CD8-positive, alpha-beta memory T cell (primary cell): ENCODE measurements around the gene KLRF2. TPM values are rescaled to one million over a fixed set of nuclear protein-coding genes. Genes with fewer than 3 reads are reported as not detected.

Source experiments
- CTCF ChIA-PET: fragments of 350-600 bp; sonication (Branson Sonifier 250); formaldehyde crosslinking; loops from one replicate; lab custom pipeline; 2021; ENCODE audit warnings: antibody characterized with exemption; lab: Charles Lee
- POLR2A ChIA-PET: fragments of 350-600 bp; sonication (Branson Sonifier 250); formaldehyde crosslinking; loops from one replicate; lab custom pipeline; 2021; ENCODE audit warnings: antibody characterized with exemption; lab: Charles Lee
- DNase-seq, 5 donors: peaks; one replicate each; pipeline versions ENCODE4 v3.0.0 to v3.0.0-alpha.2; 2020 to 2022; ENCODE audit warnings: mixed read lengths in 1 of 5
- H3K27ac ChIP-seq: one replicate; pipeline ENCODE4 v1.7.0; 2013; ENCODE audit warnings: low read depth, mild to moderate bottlenecking, low read length, moderate library complexity
- H3K27me3 ChIP-seq: 2 replicates; pipeline ENCODE4 v1.7.0; 2013; ENCODE audit warnings: low read length, mild to moderate bottlenecking; ENCODE audit not compliant: insufficient read depth, poor library complexity, severe bottlenecking
- H3K36me3 ChIP-seq: 2 replicates; pipeline ENCODE4 v1.7.0; 2013; ENCODE audit warnings: mild to moderate bottlenecking, low read length, moderate library complexity; ENCODE audit not compliant: insufficient read depth
- H3K4me1 ChIP-seq: 2 replicates; pipeline ENCODE4 v1.7.0; 2013; ENCODE audit warnings: mild to moderate bottlenecking, low read length, moderate library complexity; ENCODE audit not compliant: insufficient read depth
- H3K4me3 ChIP-seq: 2 replicates; pipeline ENCODE4 v1.7.0; 2013; ENCODE audit warnings: mild to moderate bottlenecking, low read length
- H3K9me3 ChIP-seq: 2 replicates; pipeline ENCODE4 v1.7.0; 2013; ENCODE audit warnings: mild to moderate bottlenecking, low read length
- H3K27ac Mint-ChIP-seq, 8 donors: one replicate each; pipeline ENCODE4 v1.8.0; 2020 to 2021; ENCODE audit warnings: mixed read lengths in 8 of 8, mild to moderate bottlenecking in 6 of 8, inconsistent platforms in 3 of 8, moderate library complexity in 3 of 8
- H3K27me3 Mint-ChIP-seq, 2 donors: one replicate each; pipeline ENCODE4 v1.8.0; 2020 to 2021; ENCODE audit warnings: mixed read lengths in 2 of 2, mild to moderate bottlenecking in 1 of 2, moderate library complexity in 1 of 2
- H3K36me3 Mint-ChIP-seq, 3 donors: one replicate each; pipeline ENCODE4 v1.8.0; 2020 to 2021; ENCODE audit warnings: mixed read lengths in 3 of 3, inconsistent platforms in 1 of 3, mild to moderate bottlenecking in 1 of 3
- H3K4me1 Mint-ChIP-seq, 3 donors: one replicate each; pipeline ENCODE4 v1.8.0; 2020 to 2021; ENCODE audit warnings: mixed read lengths in 3 of 3, inconsistent platforms in 1 of 3, mild to moderate bottlenecking in 1 of 3
- H3K4me3 Mint-ChIP-seq, 7 donors: one replicate each; pipeline ENCODE4 v1.8.0; 2020 to 2021; ENCODE audit warnings: mixed read lengths in 7 of 7, mild to moderate bottlenecking in 6 of 7, moderate library complexity in 4 of 7, inconsistent platforms in 2 of 7
- H3K9me3 Mint-ChIP-seq, 5 donors: one replicate each; pipeline ENCODE4 v1.8.0; 2020 to 2022; ENCODE audit warnings: mixed read lengths in 5 of 5, mild to moderate bottlenecking in 3 of 5, moderate library complexity in 2 of 5, inconsistent platforms in 1 of 5
- polyA plus RNA-seq: library from polyadenylated mRNA; unstranded; fragments of 300-500 nt; fragmentation: Illumina TruSeq; gene quantifications from one replicate; pipeline ENCODE4 v1.2.3, GENCODE V29; 2021
- total RNA-seq, 2 experiments: library from RNA; stranded (reverse); gene quantifications; one replicate each; pipeline ENCODE4 v1.2.3, GENCODE V29; 2021

KLRF2 gene
- total and polyA plus RNA-seq, 3 experiments from 2014 or later: not detected

DNA sequence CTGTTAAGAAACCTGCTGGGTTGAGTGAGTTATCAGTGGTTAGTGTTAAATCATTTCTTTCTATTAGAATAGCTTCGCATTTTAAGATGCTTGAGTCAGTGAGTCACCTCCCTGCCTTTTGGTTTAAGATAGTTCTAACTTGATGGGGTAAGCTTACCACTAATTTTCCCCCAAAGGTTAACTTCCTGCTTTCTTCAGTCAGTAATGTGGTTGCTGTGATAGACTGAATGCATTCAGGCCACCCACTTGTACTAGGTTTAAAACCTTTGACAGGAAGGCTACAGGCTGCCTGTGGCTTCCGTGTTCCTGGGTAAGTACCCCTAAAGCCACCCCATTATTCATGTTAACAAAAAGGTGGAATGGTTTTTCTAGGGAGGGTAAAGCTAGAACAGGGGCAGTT is 25.6 kb downstream of the KLRF2 start:
- peak; percentile 6 to 75 (median 67) for DNase-seq
- CTCF ChIA-PET: interaction anchor here (0.7 to 3.5 kb wide), 5 partner anchors 14 to 158 kb away, joined by 3 to 20 read pairs (median 6); partner anchors contain the start of gene CLEC2B

GRCh38 chr12:9907769-9908168 is 26.5 kb downstream of the KLRF2 start:
- H3K27ac Mint-ChIP-seq: peak overlapping the region in 5 of 8 donors; percentile 33 to 70 (median 55)
- ChIA-PET CTCF (interaction anchor here (0.7 to 3.5 kb wide), 4 partner anchors 12 to 94 kb away, joined by 3 to 20 read pairs (median 3); no protein-coding TSS in a partner anchor), POLR2A (no interaction called here)
- peaks cover 32 to 49% (median 44%) of the 10 kb centered on the region in 3 donors for H3K4me1 Mint-ChIP-seq
- no peaks in the 10 kb centered on the region for H3K27me3 ChIP-seq
- peaks cover 22% of the 10 kb centered on the region for H3K9me3 ChIP-seq
- H3K4me3 ChIP-seq: no peak overlapping the region
- peaks cover 25% of the 10 kb centered on the region for H3K4me1 ChIP-seq
- H3K36me3 ChIP-seq: no peaks in the 10 kb centered on the region
- H3K9me3 Mint-ChIP-seq: peaks cover 28 to 42% (median 29%) of the 10 kb centered on the region in 5 donors
- peaks cover 0 to under 1% of the 10 kb centered on the region in 2 donors for H3K27me3 Mint-ChIP-seq
- H3K27ac ChIP-seq: no peak overlapping the region
- peaks cover 1 to 38% (median 8%) of the 10 kb centered on the region in 3 donors for H3K36me3 Mint-ChIP-seq
- no peak for DNase-seq
- no peak overlapping the region for H3K4me3 Mint-ChIP-seq

More for the DNA sequence above, 25.6 kb downstream of the KLRF2 start:
- peaks cover 27 to 40% (median 28%) of the 10 kb centered on the region in 5 donors for H3K9me3 Mint-ChIP-seq
- peaks cover 1 to 39% (median 5%) of the 10 kb centered on the region in 3 donors for H3K36me3 Mint-ChIP-seq
- H3K27me3 ChIP-seq: no peaks in the 10 kb centered on the region
- H3K4me3 ChIP-seq: peak overlapping the region; percentile 30
- POLR2A ChIA-PET: interaction anchor here (0.6 to 1.7 kb wide), 3 partner anchors 38 to 458 kb away, joined by 3 to 17 read pairs (median 4); partner anchors contain the start of gene CLEC2B
- H3K27ac ChIP-seq: no peak overlapping the region
- peaks cover 25% of the 10 kb centered on the region for H3K4me1 ChIP-seq
- H3K36me3 ChIP-seq: no peaks in the 10 kb centered on the region
- peak overlapping the region in 6 of 7 donors; percentile 17 to 67 (median 34) for H3K4me3 Mint-ChIP-seq
- peaks cover 17% of the 10 kb centered on the region for H3K9me3 ChIP-seq
- peaks cover 0 to 1% of the 10 kb centered on the region in 2 donors for H3K27me3 Mint-ChIP-seq
- H3K27ac Mint-ChIP-seq: peak overlapping the region; percentile 35 to 90 (median 76)
- H3K4me1 Mint-ChIP-seq: peaks cover 30 to 45% (median 40%) of the 10 kb centered on the region in 3 donors

DNA sequence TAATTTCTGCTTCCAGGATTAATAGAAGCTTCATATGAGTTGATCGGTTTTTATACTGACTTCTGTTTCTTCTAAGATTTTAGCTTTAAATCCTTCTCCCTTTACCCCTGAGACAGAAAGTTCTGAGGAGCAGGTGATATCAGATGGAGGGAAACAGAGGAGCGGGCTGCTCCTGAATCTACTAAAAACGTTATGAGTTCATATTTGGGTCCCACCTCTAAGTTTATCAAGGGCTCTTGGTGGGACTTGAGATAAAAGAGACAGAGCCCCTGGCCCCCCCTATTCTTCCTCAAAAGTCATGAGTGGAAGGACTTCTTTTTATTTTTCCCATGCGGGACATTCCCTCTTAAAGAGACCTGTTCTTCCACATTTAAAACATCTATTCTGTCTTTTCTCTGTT is 27.1 kb downstream of the KLRF2 start:
- Histone ChIP-seq H3K27me3 (no peaks in the 10 kb centered on the region), H3K9me3 (peaks cover 22% of the 10 kb centered on the region), H3K36me3 (no peaks in the 10 kb centered on the region), H3K4me1 (peaks cover 25% of the 10 kb centered on the region), H3K27ac (no peak overlapping the region), H3K4me3 (no peak overlapping the region)
- Mint-ChIP-seq H3K36me3 (peaks cover 1 to 34% (median 6%) of the 10 kb centered on the region in 3 donors), H3K4me1 (peaks cover 34 to 50% (median 45%) of the 10 kb centered on the region in 3 donors), H3K27ac (peak overlapping the region in 2 of 8 donors; percentile 5 to 70), H3K9me3 (peaks cover 23 to 38% (median 27%) of the 10 kb centered on the region in 5 donors), H3K4me3 (no peak overlapping the region), H3K27me3 (no peaks in the 10 kb centered on the region)
- ChIA-PET CTCF (interaction anchor here (0.7 to 3.5 kb wide), 4 partner anchors 12 to 95 kb away, joined by 3 to 20 read pairs (median 3); no protein-coding TSS in a partner anchor), POLR2A (interaction anchor here (1.0 kb wide), 1 partner anchor 40 kb away, joined by 3 read pairs; no protein-coding TSS in a partner anchor)
- no peak for DNase-seq

DNA sequence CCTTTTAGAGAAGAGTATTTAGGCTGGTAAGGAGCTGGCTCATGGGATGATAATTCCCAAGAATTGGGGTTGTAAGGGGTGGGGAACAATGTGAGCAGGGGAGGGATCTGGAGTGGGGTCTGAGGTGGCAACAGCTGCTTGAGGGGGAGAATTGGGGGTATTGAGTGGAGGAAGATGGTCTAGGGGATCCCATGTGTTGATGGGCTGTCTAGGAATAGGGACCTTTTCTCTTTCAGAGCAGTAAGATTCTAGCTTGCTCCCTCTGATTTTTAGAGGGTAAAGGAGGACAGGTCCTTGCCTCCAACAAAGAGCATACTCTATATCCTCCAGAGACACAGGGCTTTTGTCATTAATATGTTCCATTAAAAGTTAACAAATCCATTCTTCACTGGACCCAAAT is 28.4 kb downstream of the KLRF2 start:
- no peak for DNase-seq
- Mint-ChIP-seq H3K27me3 (no peaks in the 10 kb centered on the region), H3K36me3 (peaks cover 1 to 38% (median 6%) of the 10 kb centered on the region in 3 donors), H3K4me3 (no peak overlapping the region), H3K9me3 (peaks cover 23 to 36% (median 28%) of the 10 kb centered on the region in 5 donors), H3K4me1 (peaks cover 34 to 50% (median 45%) of the 10 kb centered on the region in 3 donors), H3K27ac (no peak overlapping the region)
- no peak overlapping the region for H3K4me3 ChIP-seq
- no peaks in the 10 kb centered on the region for H3K27me3 ChIP-seq
- POLR2A ChIA-PET: no interaction called here
- H3K36me3 ChIP-seq: no peaks in the 10 kb centered on the region
- peaks cover 25% of the 10 kb centered on the region for H3K4me1 ChIP-seq
- H3K9me3 ChIP-seq: peaks cover 22% of the 10 kb centered on the region
- CTCF ChIA-PET: interaction anchor here (1.1 to 1.8 kb wide), 2 partner anchors 96 to 160 kb away, joined by 4 read pairs; no protein-coding TSS in a partner anchor
- H3K27ac ChIP-seq: no peak overlapping the region

DNA sequence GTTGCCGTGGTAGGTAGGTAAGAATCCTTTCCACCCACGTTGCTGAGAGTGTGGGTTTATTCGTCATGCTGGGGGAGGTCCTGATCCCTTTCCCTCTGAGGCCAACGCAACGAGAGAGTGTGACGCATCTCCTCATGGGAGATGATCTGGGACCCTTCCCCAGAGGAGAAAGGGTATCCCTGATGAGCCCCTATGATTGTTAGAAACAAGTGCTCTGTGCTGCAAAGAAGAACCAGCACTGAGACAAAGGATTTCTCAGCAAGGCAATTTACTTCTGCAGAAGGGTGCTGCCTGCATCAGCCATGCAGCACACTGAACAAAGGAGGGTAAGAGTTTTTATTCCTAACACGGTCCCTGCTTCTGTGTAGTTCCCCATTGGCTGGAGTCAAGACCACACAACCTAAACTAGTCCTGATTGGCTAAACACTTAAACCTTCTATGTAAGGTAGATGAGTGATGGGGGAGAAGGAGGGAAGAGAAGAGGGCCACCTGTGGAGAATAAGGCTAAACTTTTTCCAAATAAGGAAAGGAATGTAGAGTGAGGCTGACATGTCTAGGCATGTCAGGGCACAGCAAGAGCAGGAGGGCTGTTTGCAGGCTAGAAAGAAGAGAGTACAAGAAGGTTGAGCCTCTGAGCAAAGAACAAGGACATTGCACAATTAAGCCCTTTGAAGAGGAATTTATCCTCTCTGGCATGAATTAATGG is 29.6 kb downstream of the KLRF2 start:
- Histone ChIP-seq H3K4me3 (no peak overlapping the region), H3K27me3 (no peaks in the 10 kb centered on the region), H3K9me3 (peaks cover 22% of the 10 kb centered on the region), H3K36me3 (no peaks in the 10 kb centered on the region), H3K27ac (no peak overlapping the region), H3K4me1 (peaks cover 21% of the 10 kb centered on the region)
- Mint-ChIP-seq H3K27me3 (no peaks in the 10 kb centered on the region), H3K4me3 (peak overlapping the region in 2 of 7 donors; percentile 12 to 15), H3K36me3 (peaks cover 1 to 38% (median 6%) of the 10 kb centered on the region in 3 donors), H3K27ac (peak overlapping the region in 2 of 8 donors; percentile 36 to 56), H3K9me3 (peaks cover 23 to 36% (median 28%) of the 10 kb centered on the region in 5 donors), H3K4me1 (peaks cover 34 to 45% (median 38%) of the 10 kb centered on the region in 3 donors)
- DNase-seq: no peak
- ChIA-PET CTCF (interaction anchor here (1.6 to 1.7 kb wide), 2 partner anchors 17 to 168 kb away, joined by 3 read pairs; no protein-coding TSS in a partner anchor), POLR2A (no interaction called here)

DNA sequence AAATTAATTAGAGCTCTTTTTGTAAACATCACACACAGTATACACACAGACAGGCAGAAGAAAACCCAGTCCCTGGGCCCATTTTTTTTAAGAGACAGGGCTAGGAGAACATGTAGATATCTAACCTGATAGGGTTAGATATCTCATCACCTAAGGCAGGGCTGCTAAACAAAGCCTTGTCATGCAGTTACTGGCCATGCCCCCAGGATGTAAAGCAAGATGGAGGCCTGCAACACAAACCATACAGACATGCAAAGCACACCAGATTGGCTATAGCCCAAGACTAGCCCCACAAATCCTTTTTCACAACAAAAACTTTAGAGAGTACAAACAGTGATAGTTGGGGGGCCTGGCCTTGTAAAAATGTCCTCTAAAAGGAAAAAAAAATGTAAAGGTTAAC is 30.4 kb downstream of the KLRF2 start:
- CTCF ChIA-PET: interaction anchor here (1.0 to 1.7 kb wide), 4 partner anchors 16 to 169 kb away, joined by 3 read pairs; no protein-coding TSS in a partner anchor
- Mint-ChIP-seq H3K36me3 (peaks cover 1 to 38% (median 6%) of the 10 kb centered on the region in 3 donors), H3K4me3 (no peak overlapping the region), H3K27ac (no peak overlapping the region), H3K27me3 (no peaks in the 10 kb centered on the region), H3K9me3 (peaks cover 23 to 36% (median 28%) of the 10 kb centered on the region in 5 donors), H3K4me1 (peaks cover 26 to 37% (median 30%) of the 10 kb centered on the region in 3 donors)
- peaks cover 13% of the 10 kb centered on the region for H3K4me1 ChIP-seq
- H3K27ac ChIP-seq: no peak overlapping the region
- no peaks in the 10 kb centered on the region for H3K27me3 ChIP-seq
- peaks cover 22% of the 10 kb centered on the region for H3K9me3 ChIP-seq
- POLR2A ChIA-PET: no interaction called here
- no peaks in the 10 kb centered on the region for H3K36me3 ChIP-seq
- no peak for DNase-seq
- no peak overlapping the region for H3K4me3 ChIP-seq

- Mint-ChIP-seq H3K9me3 (no peaks in the 10 kb centered on the region), H3K27ac (no peak overlapping the region), H3K4me1 (peaks cover 10 to 14% (median 12%) of the 10 kb centered on the region in 3 donors), H3K36me3 (peaks cover 0 to 8% (median 0%) of the 10 kb centered on the region in 3 donors), H3K27me3 (peaks cover 2 to 6% of the 10 kb centered on the region in 2 donors), H3K4me3 (no peak overlapping the region)
- H3K4me1 ChIP-seq: no peaks in the 10 kb centered on the region
- H3K9me3 ChIP-seq: no peaks in the 10 kb centered on the region
- ChIA-PET POLR2A (no interaction called here), CTCF (interaction anchor here (1.8 kb wide), 1 partner anchor 105 kb away, joined by 8 read pairs; no protein-coding TSS in a partner anchor)
- no peak overlapping the region for H3K4me3 ChIP-seq
- no peak overlapping the region for H3K27ac ChIP-seq
- no peaks in the 10 kb centered on the region for H3K36me3 ChIP-seq
- DNase-seq: no peak
- no peaks in the 10 kb centered on the region for H3K27me3 ChIP-seq
Measured at GRCh38 chr12:9919443-9919842, 38.2 kb downstream of the KLRF2 start.
